Inflammatory macrophage (primary cell): ENCODE results near the gene ADGRB2.

Experiments used
- DNase-seq, 2 donors: peaks; one replicate each; pipeline ENCODE4 v3.0.0-alpha.2; 2020 to 2022

Gene ADGRB2

DNA sequence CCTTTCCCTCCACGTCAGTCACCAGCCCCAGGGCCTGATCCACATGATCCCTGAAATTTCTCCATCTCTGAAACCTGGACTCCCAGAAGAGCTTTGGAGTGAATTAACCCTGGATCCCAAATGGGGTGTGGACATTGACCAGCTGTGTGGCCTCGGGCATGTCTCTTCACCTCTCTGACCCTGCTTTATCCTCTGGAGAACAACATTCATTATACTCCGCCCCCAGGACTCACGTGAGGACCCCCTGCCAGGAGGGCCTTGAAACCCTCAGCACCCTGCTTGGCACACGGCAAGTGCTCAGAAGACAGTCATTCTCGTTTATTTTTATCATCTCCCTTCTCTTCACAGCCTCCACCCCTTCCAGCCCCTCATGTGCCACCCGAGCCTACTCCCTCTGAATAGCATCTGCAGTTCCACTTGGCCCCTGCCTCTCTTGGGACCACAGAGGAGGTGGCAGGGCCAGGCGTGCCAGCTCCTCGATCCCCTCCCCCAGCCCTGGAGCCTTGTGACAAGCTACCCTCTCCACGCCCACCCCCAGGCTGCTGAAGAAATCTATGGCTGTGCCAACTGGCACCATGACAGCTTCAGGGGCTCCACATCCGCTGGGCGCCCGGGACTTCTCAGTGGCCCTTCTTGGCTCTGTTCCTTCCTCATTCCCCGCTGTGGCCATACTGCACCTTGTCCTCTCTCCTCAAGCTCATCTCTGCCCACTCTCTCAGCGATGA lies 18.0 kb downstream of the ADGRB2 start:
- DNase-seq = no peak

DNA sequence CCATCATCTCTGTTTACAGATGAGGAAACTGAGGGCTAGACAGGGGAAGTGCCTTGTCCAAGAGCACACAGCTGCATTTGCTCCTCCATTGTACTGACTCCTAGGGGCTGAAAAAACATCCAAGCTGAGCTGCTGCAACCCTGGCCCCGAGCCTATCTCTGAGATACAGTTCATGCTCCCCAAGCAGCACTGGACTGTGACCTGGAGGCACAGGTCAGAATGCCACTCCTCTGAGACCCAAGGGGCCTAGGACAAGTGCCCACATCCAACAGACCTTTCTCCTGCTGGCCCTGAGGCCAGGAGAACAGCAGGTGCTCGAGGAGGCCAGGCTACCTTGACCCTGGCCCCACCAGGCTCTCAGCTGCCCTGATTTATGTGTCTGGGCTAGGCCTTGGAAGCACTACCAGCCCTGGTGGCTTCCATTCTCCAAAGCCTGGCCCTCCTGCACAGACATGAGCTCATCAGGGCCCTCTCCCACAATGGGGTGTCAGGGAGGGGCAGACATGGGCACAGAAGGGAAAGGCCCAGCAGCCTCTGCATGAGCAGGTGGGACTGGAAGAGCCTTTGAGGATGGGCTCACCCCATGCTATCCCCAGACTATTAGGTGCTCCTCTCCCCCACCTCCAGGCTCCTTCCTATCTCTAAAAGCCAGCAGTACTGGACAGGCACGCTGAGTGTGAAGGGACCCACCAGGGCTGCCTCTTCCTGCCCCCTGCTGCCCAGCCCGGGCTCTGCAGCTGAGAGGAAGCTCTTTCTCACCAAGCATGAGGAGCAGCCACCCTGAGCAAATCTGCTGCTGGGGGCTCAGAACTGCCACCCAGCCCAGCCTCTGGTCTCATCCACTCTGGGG lies 18.8 kb downstream of the ADGRB2 start:
- DNase-seq = peak; percentile 56 to 64

DNA sequence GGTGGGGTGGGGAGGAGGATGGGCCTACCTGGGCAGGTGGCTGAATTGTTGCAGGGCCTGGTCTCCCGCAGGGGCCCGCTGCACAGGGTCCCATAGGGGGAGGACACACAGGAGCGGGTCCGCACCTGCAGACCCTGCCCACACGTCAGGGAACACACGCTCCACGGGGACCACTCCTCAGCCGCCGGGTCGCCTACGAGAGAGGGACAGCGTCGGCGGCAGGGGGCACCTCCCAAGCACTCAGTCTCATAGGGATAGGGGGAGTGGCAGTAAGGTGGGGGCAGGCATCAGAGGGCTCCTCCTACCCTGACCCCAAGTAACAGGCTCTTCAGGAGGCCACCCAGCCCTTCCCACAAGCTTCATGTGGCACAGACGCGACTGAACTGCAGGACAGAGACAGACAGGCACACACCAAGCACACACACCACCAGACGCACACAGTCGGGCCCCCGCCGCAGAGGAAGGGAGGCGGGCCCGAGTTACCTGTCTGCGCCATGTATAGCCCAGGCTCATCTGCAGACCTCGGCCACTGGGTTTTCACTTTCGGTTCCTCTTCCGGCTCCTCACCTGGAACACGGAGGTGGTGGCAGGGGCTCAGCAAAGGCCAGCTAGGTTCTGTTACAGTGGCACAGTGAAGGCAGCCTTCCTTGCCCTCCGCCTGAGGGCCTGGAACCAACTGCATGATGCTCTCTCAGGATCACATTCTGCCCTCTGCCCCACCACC lies 19.8 kb downstream of the ADGRB2 start:
- no peak for DNase-seq

- no peak for DNase-seq
Observed at GRCh38 chr1:31742462-31743212, 21.5 kb downstream of the ADGRB2 start.

- DNase-seq = no peak
Observed at GRCh38 chr1:31739346-31739745, 24.8 kb downstream of the ADGRB2 start.

DNA sequence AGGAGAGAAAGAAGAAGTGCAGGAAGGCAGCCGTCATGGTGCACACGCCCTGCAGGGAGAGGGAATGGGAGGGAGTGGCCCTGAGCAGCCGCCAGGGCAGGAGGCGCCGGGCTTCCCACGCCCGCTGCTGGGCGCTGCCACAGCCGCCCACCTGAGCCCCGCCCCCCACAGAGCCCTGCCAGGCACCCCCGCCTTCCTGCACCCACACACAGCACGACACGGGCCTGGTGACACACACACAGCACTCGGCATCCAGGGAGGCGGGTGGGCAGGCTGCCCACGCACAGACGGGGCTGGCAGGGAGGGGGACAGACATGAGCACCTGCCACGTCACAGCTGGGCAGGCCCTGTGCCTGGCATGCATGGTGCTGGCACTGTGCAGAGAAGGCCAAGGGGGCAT lies 27.5 kb downstream of the ADGRB2 start:
- peak in 1 of 2 donors; percentile 8 for DNase-seq

- no peak for DNase-seq
Observed at GRCh38 chr1:31735571-31735970, 28.6 kb downstream of the ADGRB2 start.

DNA sequence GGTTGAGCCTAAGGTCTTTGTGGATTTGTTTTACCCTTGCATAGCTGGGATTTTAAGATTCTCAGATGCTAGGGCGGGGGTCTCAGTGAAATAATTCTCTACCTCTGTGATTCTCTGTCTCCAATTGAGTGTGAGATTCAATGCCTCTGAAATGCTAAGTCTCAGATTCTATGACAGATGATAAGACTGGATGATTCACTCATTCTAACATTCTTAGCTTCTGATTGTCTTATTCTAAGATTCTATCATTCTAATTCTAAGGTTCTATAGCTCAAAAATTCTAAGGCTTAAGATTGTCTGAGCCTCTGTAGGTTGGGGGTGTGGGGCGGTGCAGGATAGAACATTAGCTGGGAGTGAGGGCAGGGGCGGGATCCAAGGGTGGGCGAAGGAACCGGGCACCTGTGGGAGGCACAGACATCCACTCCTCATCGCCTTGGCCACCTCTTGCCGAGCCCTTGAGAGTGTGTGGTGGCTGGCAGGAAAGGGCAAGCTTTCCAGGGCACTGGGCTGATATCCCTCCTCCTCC lies 29.5 kb downstream of the ADGRB2 start:
- DNase-seq = no peak

- no peak for DNase-seq
Observed at GRCh38 chr1:31733389-31734219, 30.5 kb downstream of the ADGRB2 start.

- DNase-seq = no peak
Observed at GRCh38 chr1:31732751-31733289, 31.3 kb downstream of the ADGRB2 start.

GRCh38 chr1:31732343-31732742 lies 31.8 kb downstream of the ADGRB2 start:
- DNase-seq = no peak

DNA sequence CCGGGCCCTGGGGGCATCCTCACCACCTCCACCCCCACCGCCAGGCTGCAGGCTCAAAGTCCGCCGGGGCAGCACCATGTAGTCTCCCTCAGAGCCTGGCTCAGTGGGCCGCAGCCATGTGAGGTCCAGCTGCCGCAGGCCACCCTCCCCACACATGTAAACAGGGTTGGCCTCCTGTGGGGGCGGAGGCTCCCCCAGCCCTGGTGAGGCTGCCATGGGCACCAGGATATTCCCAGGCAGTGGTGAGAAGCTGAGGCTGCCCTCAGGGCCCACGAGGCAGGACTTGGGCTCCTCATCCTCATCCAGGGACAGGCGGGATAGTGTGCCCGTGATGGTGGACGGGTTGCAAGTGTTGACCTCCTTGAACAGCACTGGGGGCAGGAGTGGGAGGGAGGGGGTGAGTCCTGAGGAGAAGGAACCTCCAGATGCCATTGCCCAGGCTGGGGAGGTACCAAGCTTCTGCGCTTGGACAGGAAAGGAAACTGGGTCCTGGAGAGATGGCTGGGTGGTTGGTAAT lies 33.0 kb downstream of the ADGRB2 start:
- no peak for DNase-seq

- no peak for DNase-seq
Observed at GRCh38 chr1:31730336-31731048, 33.6 kb downstream of the ADGRB2 start.

GRCh38 chr1:31727849-31728248 lies 36.3 kb downstream of the ADGRB2 start:
- no peak for DNase-seq

DNA sequence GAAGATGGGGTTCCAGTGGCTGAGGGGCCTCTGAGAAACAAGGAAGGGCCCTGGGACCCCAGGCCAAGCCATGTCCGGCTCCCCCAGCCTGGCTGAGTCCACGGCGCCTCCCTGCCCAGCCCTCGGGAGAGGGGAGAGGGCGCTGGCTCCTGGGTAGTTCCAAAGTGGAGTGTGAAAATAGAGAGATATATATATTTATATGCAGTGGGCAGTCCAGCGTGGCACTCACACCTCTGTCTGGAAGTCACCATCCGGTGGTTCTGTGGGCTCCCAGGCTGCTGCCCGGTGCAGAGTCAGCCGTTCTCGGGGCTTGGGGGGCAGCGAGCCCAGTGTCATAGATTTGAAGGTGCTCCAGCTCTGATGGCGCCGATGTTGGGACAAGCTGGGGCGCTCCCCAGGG lies 36.9 kb downstream of the ADGRB2 start:
- no peak for DNase-seq

GRCh38 chr1:31726715-31727114 lies 37.4 kb downstream of the ADGRB2 start:
- no peak for DNase-seq

DNA sequence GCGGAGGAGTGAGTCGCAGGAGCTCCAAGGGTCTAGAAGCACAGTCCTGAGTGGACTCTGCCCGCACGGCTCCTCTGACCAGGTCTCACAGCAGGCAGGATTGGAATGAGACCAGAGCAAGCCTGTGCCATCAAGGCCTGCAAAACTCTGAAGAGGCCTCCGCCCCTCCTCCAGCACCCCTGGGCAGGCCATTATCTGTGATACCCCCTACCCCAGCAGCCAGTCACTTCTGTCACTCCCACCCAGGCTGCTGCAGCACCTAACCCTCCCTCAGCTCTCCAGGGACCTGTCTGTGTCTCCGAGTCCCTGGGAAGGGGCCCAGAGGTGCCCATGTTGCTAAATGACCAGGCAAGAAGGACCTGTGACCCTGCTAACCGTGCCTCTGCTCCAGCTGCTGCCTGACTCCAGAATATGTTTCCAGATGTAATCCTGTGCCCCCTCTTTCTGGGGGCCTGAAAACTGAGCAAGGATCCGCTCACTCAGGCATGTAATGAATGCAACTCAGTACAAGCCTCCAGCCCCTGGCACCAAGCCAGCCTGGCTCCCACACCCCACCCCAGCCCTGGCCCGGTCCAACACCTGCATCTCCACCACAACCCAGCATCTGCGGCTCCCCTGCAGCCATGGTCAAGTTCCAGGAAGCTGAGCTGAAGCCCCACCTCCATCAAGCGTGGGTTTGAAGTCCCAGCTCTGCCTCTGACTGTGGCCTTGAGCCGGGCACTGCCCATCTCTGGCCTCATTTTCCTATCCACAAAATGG lies 38.2 kb downstream of the ADGRB2 start:
- no peak for DNase-seq

- DNase-seq = no peak
Observed at GRCh38 chr1:31725134-31725533, 39.0 kb downstream of the ADGRB2 start.

DNA sequence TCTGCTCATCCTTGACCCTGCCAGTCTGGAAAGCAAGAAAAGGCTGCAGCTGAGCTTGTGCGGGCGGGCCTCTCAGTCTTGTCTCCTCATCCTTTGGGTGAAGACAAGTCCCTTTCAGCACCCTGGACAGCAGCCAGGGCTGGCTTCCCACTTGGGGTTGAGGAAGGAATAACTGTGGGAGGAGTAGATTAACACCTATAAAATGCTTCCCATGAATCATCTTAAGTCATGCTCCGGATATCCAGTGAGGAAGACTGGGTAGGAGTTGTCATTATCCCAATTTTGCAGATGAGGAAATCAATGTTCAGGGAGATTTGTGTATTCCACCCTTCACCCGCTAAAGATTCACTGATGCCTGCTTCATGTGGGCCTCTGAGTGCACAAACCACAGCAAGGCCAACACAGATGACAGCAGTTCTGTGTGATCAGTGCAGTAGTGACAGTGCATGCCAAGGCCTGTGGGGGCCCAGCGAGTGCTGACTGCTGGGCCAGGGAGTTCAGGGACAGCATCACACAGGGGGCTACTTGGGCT lies 40.2 kb downstream of the ADGRB2 start:
- peak; percentile 56 to 75 for DNase-seq
